Astrocyte (in vitro differentiated cells and primary cell): ENCODE measurements around the gene DHRS12. TPM values are rescaled to one million over a fixed set of nuclear protein-coding genes. Genes with fewer than 3 reads are reported as not detected.
"Not testable (repeated sequence)": the region's sequence is repeated elsewhere in the genome, so short reads cannot be mapped to it uniquely, and the experiment has no call there.

Experiments used
- DNase-seq: peaks from one replicate; pipeline ENCODE4 v3.0.0-alpha.2; 2010; ENCODE audit warnings: low read depth
- FAIRE-seq: peaks from 2 replicates; lab custom pipeline; 2011; peaks lifted over from hg19 to GRCh38; lab: Jason Lieb, UNC
- H2AFZ ChIP-seq: 2 replicates; pipeline ENCODE4 v1.6.0; 2012; ENCODE audit warnings: low read depth, low read length, inconsistent platforms
- H3K27ac ChIP-seq: 2 replicates; pipeline ENCODE4 v1.5.1; 2011; ENCODE audit warnings: low read depth, low read length, inconsistent platforms
- H3K27me3 ChIP-seq: 2 replicates; pipeline ENCODE4 v1.6.0; 2011; ENCODE audit warnings: low read length, inconsistent platforms; ENCODE audit not compliant: insufficient read depth
- H3K36me3 ChIP-seq: 2 replicates; pipeline ENCODE4 v1.5.1; 2011; ENCODE audit warnings: low read length, inconsistent platforms; ENCODE audit not compliant: insufficient read depth
- H3K4me1 ChIP-seq: 2 replicates; pipeline ENCODE4 v1.5.1; 2011; ENCODE audit warnings: low read length, inconsistent platforms; ENCODE audit not compliant: insufficient read depth
- H3K4me2 ChIP-seq: 2 replicates; pipeline ENCODE4 v1.6.0; 2012; ENCODE audit warnings: low read length, inconsistent platforms
- H3K4me3 ChIP-seq: 2 replicates; pipeline ENCODE4 v1.5.1; 2011; ENCODE audit warnings: low read depth, mild to moderate bottlenecking, low read length, inconsistent platforms; ENCODE audit not compliant: insufficient read depth
- H3K79me2 ChIP-seq: 2 replicates; pipeline ENCODE4 v1.6.0; 2012; ENCODE audit warnings: mild to moderate bottlenecking, low read length, inconsistent platforms; ENCODE audit not compliant: insufficient read depth
- H3K9ac ChIP-seq: 2 replicates; pipeline ENCODE4 v1.6.0; 2012; ENCODE audit warnings: mild to moderate bottlenecking, low read length, inconsistent platforms
- H3K9me3 ChIP-seq: 2 replicates; pipeline ENCODE4 v1.5.1; 2012; ENCODE audit warnings: low read depth, mild to moderate bottlenecking, low read length, inconsistent platforms; ENCODE audit not compliant: insufficient read depth
- H4K20me1 ChIP-seq: 2 replicates; pipeline ENCODE4 v1.6.0; 2012; ENCODE audit warnings: low read length, inconsistent platforms; ENCODE audit not compliant: insufficient read depth
- H3K27ac Mint-ChIP-seq: one replicate; pipeline ENCODE4 v1.8.0; 2021; ENCODE audit warnings: mild to moderate bottlenecking, mixed read lengths; ENCODE audit not compliant: unreplicated experiment
- H3K27me3 Mint-ChIP-seq: one replicate; pipeline ENCODE4 v1.8.0; 2021; ENCODE audit warnings: low read depth, mixed read lengths; ENCODE audit not compliant: unreplicated experiment
- H3K36me3 Mint-ChIP-seq: one replicate; pipeline ENCODE4 v1.8.0; 2021; ENCODE audit warnings: low read depth, mixed read lengths; ENCODE audit not compliant: unreplicated experiment
- H3K4me1 Mint-ChIP-seq: one replicate; pipeline ENCODE4 v1.8.0; 2021; ENCODE audit warnings: low read depth, mixed read lengths; ENCODE audit not compliant: unreplicated experiment
- H3K4me3 Mint-ChIP-seq: one replicate; pipeline ENCODE4 v1.8.0; 2021; ENCODE audit warnings: mild to moderate bottlenecking, moderate library complexity, mixed read lengths; ENCODE audit not compliant: unreplicated experiment
- H3K9me3 Mint-ChIP-seq: one replicate; pipeline ENCODE4 v1.8.0; 2021; ENCODE audit warnings: mild to moderate bottlenecking, mixed read lengths; ENCODE audit not compliant: unreplicated experiment
- CTCF ChIP-seq: IDR thresholded peaks from 2 replicates; pipeline ENCODE4 v1.5.1; 2011; ENCODE audit warnings: low read depth, mild to moderate bottlenecking, inconsistent platforms, low read length, moderate library complexity; ENCODE audit not compliant: insufficient read depth
- EZH2 ChIP-seq: IDR thresholded peaks from 2 replicates; pipeline ENCODE4 v1.6.1; 2012; ENCODE audit warnings: mild to moderate bottlenecking, low read length, inconsistent platforms; ENCODE audit not compliant: insufficient read depth
- total RNA-seq: library from RNA; stranded (reverse); gene quantifications from 2 replicates; pipeline ENCODE4 v1.2.1, GENCODE V29; 2021

The DHRS12 gene
- total RNA-seq, 1 donor from 2014 or later: 4.9 TPM

- Histone ChIP-seq H3K4me3 (no peak overlapping the region), H3K27ac (no peak overlapping the region), H4K20me1 (no peaks in the 10 kb centered on the region), H3K4me1 (no peaks in the 10 kb centered on the region), H3K9me3 (no peaks in the 10 kb centered on the region), H3K4me2 (no peak overlapping the region), H3K27me3 (peaks cover 35% of the 10 kb centered on the region), H3K9ac (no peak overlapping the region), H3K79me2 (no peaks in the 10 kb centered on the region), H3K36me3 (no peaks in the 10 kb centered on the region), H2AFZ (no peak overlapping the region)
- Mint-ChIP-seq H3K27me3 (peaks cover 45% of the 10 kb centered on the region), H3K9me3 (no peaks in the 10 kb centered on the region), H3K36me3 (no peaks in the 10 kb centered on the region), H3K27ac (no peak overlapping the region), H3K4me3 (no peak overlapping the region), H3K4me1 (peaks cover 8% of the 10 kb centered on the region)
- no peak for FAIRE-seq
- no peak for DNase-seq
- TF ChIP-seq CTCF (no peak), EZH2 (no peak)
Measured at GRCh38 chr13:51826606-51827005, 22.6 kb upstream of the DHRS12 start.

- no peaks in the 10 kb centered on the region for H4K20me1 ChIP-seq
- H3K4me3 ChIP-seq: no peak overlapping the region
- no peak overlapping the region for H2AFZ ChIP-seq
- H3K27ac ChIP-seq: no peak overlapping the region
- no peak for DNase-seq
- H3K79me2 ChIP-seq: no peaks in the 10 kb centered on the region
- no peaks in the 10 kb centered on the region for H3K4me1 ChIP-seq
- peaks cover 38% of the 10 kb centered on the region for H3K27me3 ChIP-seq
- TF ChIP-seq EZH2 (no peak), CTCF (no peak)
- Mint-ChIP-seq H3K27me3 (peaks cover 42% of the 10 kb centered on the region), H3K36me3 (no peaks in the 10 kb centered on the region), H3K9me3 (no peaks in the 10 kb centered on the region), H3K4me1 (peaks cover 8% of the 10 kb centered on the region), H3K27ac (no peak overlapping the region), H3K4me3 (no peak overlapping the region)
- no peak overlapping the region for H3K4me2 ChIP-seq
- FAIRE-seq: no peak
- H3K36me3 ChIP-seq: no peaks in the 10 kb centered on the region
- H3K9me3 ChIP-seq: no peaks in the 10 kb centered on the region
- no peak overlapping the region for H3K9ac ChIP-seq
Measured at GRCh38 chr13:51825681-51826254, 21.8 kb upstream of the DHRS12 start.

- no peak overlapping the region for H2AFZ ChIP-seq
- H3K9ac ChIP-seq: no peak overlapping the region
- no peaks in the 10 kb centered on the region for H3K9me3 ChIP-seq
- TF ChIP-seq CTCF (no peak), EZH2 (no peak)
- Mint-ChIP-seq H3K27ac (no peak overlapping the region), H3K36me3 (no peaks in the 10 kb centered on the region), H3K27me3 (peaks cover 41% of the 10 kb centered on the region), H3K4me1 (peaks cover 8% of the 10 kb centered on the region), H3K4me3 (no peak overlapping the region), H3K9me3 (no peaks in the 10 kb centered on the region)
- no peaks in the 10 kb centered on the region for H3K4me1 ChIP-seq
- no peak overlapping the region for H3K4me3 ChIP-seq
- H3K36me3 ChIP-seq: no peaks in the 10 kb centered on the region
- FAIRE-seq: no peak
- peak overlapping the region; percentile 15 for H3K4me2 ChIP-seq
- DNase-seq: peak; percentile 65
- H3K79me2 ChIP-seq: no peaks in the 10 kb centered on the region
- no peak overlapping the region for H3K27ac ChIP-seq
- H3K27me3 ChIP-seq: peaks cover 35% of the 10 kb centered on the region
- no peaks in the 10 kb centered on the region for H4K20me1 ChIP-seq
Measured at GRCh38 chr13:51825165-51825592, 21.2 kb upstream of the DHRS12 start.

- not testable (repeated sequence) for H3K9ac ChIP-seq, H3K9me3 ChIP-seq, H3K9me3 Mint-ChIP-seq, H4K20me1 ChIP-seq, H3K4me3 Mint-ChIP-seq, H3K4me3 ChIP-seq, H3K4me1 Mint-ChIP-seq, H3K27ac ChIP-seq, FAIRE-seq, H3K27ac Mint-ChIP-seq, H3K4me1 ChIP-seq, H3K36me3 ChIP-seq, H3K36me3 Mint-ChIP-seq, H3K79me2 ChIP-seq, DNase-seq, H2AFZ ChIP-seq
- peaks cover 35% of the 10 kb centered on the region for H3K27me3 ChIP-seq
- peak overlapping the region; percentile 15 for H3K4me2 ChIP-seq
- H3K27me3 Mint-ChIP-seq: peaks cover 40% of the 10 kb centered on the region
Measured at GRCh38 chr13:51824712-51825111, 20.7 kb upstream of the DHRS12 start.
